C4-2B (cell line): ENCODE data around the gene PLA2G4A.

ENCODE experiments used
- CTCF ChIP-seq: fragments of 450-650 bp; conservative IDR thresholded peaks from 2 replicates; pipeline ENCODE4 v1.5.1; 2017; ENCODE audit warnings: mild to moderate bottlenecking
- ZFX ChIP-seq: fragments of 450-650 bp; IDR thresholded peaks from 2 replicates; pipeline ENCODE4 v1.6.1; 2017

GRCh38 chr1:186780076-186780475 lies 48.7 kb upstream of the PLA2G4A start:
- TF ChIP-seq CTCF, result no peak
- TF ChIP-seq ZFX, result no peak
